A549 treated with DMSO at 1 μM for 4 hours (cell line): ENCODE data around the gene KCNJ4. TPM values are rescaled to one million over a fixed set of nuclear protein-coding genes. Genes with fewer than 3 reads are reported as not detected.

ENCODE experiments used
- total RNA-seq: library from RNA; stranded (reverse); fragments of 200-300 nt; extraction: Qiagen RNA extraction; gene quantifications from 5 replicates; pipeline ENCODE4 v1.2.3, GENCODE V29; 2022; ENCODE audit warnings: low read depth

KCNJ4 gene
- 0.09 to 0.14 TPM (median 0.12 TPM) in 4 of 5 replicates, not detected in the other for total RNA-seq

GRCh38 chr22:38455076-38455529 lies at the start of gene KCNJ4:
TSS of gene KCNJ4 (minus strand) at chr22:38455199. CDS start at chr22:38428132, 27,067 bp downstream.

GRCh38 chr22:38467904-38468442 lies 13.0 kb upstream of the KCNJ4 start, which contains the start of gene KDELR3:
TSS of gene KDELR3 (plus strand) at chr22:38468096. CDS start at chr22:38468234, 138 bp downstream.

Other genes starting within 250 kb of the KCNJ4 start
- 35.9 to 48.3 TPM (median 43.9 TPM) in 5 replicates for gene TMEM184B, start 182.2 kb downstream of the KCNJ4 start, total RNA-seq
- 91.4 to 102 TPM (median 94.7 TPM) in 5 replicates for gene CSNK1E, start 137.8 kb downstream of the KCNJ4 start, total RNA-seq
- gene KDELR3, start 12.9 kb upstream of the KCNJ4 start, total RNA-seq, result 15.6 to 23.2 TPM (median 20.0 TPM) in 5 replicates
- gene DDX17, start 51.1 kb upstream of the KCNJ4 start, total RNA-seq, result 80.0 to 111 TPM (median 106 TPM) in 5 replicates
- gene DMC1, start 115.0 kb upstream of the KCNJ4 start, total RNA-seq, result 2.8 to 5.0 TPM (median 3.5 TPM) in 5 replicates
- gene FAM227A, start 201.2 kb upstream of the KCNJ4 start, total RNA-seq, result 0.66 to 1.1 TPM (median 0.73 TPM) in 5 replicates
- 11.8 to 16.5 TPM (median 15.1 TPM) in 5 replicates for gene CBY1, start 201.4 kb upstream of the KCNJ4 start, total RNA-seq
- gene TOMM22, start 226.8 kb upstream of the KCNJ4 start, total RNA-seq, result 61.6 to 82.5 TPM (median 76.0 TPM) in 5 replicates
- 27.4 to 34.6 TPM (median 32.0 TPM) in 5 replicates for gene JOSD1, start 245.7 kb upstream of the KCNJ4 start, total RNA-seq